EL (cell line): ENCODE data around the gene DAPL1.
A peak's percentile ranks its signal among the peaks of the same experiment; 100 is the strongest.

Source experiments
- DNase-seq: peaks from one replicate; pipeline ENCODE4 v3.0.0-alpha.2; 2016

DAPL1 gene

GRCh38 chr2:158778243-158778642 lies 16.9 kb upstream of the DAPL1 start:
- no peak for DNase-seq

GRCh38 chr2:158779621-158780020 lies 15.5 kb upstream of the DAPL1 start:
- DNase-seq: no peak

- peak; percentile 52 for DNase-seq
These were observed 13.7 kb upstream of the DAPL1 start for GRCh38 chr2:158781353-158781961.

DNA sequence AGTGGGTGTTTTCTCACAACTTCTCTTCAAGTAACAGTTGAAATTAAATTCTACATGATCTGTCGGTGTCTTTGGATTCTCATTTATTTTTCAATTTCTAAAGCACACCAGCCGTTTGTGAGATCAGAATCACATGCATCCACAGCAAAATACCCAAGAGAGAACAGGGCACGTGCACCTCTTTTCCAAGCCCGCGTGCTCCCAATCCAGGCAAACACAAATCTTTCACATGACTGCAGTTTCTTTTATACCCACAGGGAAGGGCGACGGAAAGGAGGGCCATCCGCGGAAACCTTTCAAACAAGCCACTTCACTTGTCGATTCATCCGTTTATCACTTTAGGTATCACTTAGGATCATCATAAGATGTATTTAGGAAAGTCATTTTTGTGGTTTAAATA lies 13.0 kb upstream of the DAPL1 start:
- no peak for DNase-seq

DNA sequence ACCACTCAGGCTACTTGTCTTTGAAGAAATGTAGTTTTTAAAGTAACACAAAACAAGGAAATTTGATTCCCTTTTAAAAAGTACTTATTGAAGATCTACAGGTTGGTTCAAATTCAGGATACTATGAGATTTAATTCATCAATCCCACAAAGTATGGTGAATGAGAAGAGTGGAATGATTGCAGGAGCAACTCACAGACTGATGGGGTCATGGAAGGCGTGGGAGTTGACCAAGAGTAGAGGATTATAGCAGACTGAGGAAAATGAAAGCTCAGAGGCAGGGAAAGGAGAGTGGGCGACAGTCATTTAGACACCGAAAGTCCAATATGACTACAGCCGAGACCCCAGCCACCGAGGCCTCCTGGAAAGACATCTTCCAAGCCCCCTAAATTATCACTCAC lies 12.5 kb upstream of the DAPL1 start:
- DNase-seq: peak; percentile 47

DNA sequence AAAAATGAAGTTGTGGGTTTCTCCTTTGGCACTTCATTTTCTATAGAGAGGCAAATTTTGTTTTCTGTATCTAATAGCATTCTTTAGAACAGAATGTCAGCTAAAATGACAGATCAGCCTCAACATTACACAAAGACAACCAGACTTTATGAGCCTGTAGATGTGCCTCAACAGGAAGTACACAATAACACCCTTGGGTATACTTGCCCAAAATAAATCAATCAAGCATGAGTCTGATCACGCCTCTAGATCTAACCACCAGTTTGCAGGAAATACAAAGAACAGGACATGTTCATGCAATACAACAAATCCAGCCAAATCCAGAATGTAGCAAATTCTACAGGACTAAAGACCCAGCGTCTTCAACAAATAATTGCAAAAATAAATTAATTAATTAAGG lies 11.2 kb upstream of the DAPL1 start:
- no peak for DNase-seq

DNA sequence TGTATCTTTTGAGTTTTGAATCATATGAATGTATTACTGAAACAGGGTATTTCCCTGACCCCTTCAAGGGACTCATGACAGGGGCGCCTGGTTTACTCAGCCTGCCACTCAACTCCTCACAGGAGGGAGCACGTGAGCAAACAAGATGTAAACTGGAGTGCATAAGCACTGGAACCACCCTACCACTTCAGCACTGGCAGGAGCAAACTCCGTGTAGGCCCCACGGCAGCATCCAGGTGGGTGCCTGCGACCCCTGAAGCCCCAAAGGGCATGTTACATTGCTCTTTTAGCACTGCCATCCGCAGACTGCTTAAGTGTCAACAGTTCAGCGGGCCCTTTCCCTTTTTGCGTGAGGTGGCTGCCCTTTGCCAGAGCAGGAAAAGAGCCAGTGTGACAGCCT lies 8.2 kb upstream of the DAPL1 start:
- no peak for DNase-seq

DNA sequence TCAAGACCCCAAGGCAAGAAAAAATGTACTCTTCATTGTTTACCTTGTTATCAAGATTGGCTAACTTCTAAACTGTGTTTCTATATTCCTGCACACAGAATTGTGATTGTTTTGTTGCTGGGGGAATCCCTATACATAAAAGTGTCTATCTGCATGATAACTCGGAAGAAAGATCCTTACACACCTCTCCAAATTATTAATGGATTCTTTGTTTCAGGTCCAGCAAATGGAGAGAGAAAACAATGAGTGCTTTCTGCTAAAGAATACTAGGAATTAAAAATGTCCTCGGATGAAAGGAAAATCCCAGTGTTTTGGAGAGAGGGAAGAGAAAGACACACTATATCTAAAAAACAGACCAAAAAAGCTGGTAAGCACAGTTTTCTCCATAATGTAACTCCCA lies 6.2 kb upstream of the DAPL1 start:
- no peak for DNase-seq

- DNase-seq: no peak
These were observed 1.5 kb downstream of the DAPL1 start for GRCh38 chr2:158796652-158797051.

DNA sequence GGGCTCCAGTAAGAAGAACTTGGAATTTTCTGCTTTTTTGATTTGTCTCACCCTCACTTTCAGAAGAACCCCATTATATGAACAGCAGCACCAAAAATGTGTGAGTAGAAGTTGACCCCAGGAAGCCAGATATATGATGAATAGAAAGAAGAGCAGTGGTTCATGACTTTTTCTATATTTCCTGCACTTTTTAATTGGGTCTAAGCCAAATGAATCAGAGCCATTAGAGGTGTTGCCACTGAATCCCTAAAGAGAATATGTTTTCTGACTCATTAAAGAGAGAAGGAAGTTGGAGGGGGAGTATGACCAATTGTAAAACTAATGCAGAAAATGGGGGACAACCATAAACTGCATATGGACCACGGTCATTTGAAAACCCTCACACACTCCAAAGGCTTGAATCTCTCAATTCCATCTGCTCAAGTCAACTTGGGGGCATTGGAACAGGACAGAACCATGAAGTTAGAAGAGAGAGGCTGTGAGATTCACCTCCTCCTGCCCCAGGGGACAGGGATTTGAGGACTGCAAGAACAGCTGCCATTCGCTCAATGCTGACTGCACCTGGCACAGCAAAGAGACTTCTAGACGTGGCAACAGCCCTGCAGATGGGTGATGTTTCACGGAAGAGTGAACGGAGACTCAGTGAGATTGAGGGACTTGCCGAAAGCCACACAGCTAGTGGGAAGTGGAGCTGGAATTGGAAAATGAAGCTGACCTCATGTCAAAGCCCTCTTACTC lies 3.0 kb downstream of the DAPL1 start:
- peak; percentile 41 for DNase-seq

DNA sequence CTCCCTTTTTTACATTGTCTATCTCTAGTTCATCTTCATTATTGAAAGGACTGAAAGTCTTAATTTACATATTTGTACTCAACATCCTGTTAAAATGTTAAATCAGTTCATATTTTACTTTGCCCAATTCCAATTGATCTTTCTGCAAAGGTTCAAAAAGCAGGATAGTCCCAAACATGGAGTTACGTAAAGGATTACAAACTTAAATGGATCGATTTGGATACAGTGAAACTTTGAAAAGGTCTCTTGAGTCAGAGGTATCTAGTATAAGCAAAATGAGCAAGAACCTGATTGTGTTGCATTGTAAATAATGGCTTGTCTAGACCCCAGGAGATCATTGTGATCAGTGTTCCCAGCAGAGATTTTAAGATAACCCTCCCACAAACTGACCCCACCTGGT lies 4.1 kb downstream of the DAPL1 start:
- DNase-seq: no peak

DNA sequence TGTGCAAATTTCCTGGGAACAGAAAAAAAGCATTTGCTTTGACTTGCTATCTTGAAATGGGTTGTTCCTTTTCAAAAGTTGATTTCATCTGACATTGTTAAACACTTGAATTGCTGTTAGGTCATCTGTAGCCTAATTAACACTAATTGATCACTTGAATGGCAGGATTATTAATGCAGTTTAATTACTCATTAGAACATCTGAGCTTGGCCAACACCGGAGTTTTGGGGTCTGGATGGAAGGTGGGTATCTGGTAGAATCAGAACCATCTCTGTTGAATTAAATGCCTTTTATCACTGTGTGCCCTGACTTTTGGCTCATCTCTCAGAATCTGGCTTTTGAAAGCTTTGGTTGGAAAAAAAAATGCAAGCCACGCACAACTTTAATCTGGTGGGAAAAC lies 8.4 kb downstream of the DAPL1 start:
- DNase-seq: no peak

DNA sequence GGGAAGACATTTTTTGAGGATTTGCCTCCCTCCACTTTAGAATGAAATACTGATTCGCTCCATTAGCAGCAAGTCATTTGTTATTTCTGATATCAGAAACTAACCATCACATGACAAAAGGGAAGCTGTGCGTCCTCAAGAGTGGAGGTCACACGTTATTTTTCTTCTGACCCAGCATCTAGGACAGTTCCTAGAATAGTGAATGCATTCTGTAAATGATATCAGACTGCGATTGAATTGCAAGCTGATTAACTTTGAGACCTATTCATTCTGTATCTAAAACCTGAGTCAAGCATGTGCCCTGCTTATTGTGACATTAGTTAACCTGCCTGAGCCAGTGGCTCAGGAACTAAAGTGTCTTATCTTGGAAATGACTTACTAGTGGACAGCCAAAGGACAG lies 10.1 kb downstream of the DAPL1 start:
- no peak for DNase-seq

DNA sequence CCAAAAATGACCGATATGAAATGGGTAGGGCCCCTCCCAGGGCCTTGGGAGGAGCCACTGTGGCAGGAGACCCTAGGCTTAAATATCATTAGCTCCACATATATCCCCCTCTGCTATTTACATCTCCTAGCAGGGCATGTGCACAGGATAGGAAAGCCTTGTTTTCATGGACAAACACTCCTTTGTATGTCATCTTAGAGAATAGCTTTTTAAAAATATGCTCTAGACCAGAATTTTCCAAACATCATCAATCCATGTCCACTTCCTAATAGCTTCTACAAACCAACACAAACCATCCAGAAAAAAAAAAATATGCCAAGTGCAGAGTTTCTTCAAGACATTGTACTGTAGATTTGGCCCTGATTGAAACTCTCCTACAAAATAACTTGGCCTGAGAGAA lies 10.8 kb downstream of the DAPL1 start:
- no peak for DNase-seq

- no peak for DNase-seq
These were observed 11.8 kb downstream of the DAPL1 start for GRCh38 chr2:158806941-158807340.

DNA sequence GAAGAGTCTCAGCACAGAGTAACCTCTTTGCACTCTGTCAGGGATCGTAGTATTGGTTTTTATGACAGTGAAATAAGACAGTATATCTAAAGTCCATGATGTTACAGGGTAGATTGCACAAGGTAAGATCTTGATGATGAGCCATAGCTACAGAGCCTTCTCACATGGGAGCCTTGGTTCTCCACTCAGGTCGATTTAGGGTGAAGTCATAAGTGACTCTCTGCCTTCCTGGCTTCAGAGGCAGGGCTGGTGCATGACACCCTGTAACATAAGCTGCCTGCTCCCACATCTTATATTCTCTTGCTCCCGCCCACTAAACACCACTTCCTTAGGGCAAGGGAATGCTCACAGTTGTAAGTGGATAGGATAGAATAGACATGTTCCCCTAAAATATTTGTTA lies 13.3 kb downstream of the DAPL1 start:
- no peak for DNase-seq

DNA sequence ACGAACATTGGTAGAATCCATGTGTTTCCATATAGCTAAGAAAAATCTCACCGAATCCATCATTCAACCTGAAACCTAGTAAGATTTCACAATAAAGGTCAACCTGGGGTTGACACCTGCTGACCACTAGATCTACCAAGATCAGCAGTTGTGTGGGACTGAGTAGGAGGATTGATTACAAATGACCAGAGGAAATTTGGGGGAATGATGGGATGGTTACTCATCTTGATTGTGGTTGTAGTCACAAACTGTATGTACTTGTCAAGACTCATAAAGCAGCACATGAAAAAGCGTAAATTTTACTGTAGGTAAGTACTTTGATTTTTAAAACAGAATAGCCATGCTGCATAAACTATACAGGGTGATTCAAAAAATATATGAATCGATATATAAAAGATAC lies 14.7 kb downstream of the DAPL1 start:
- DNase-seq: no peak

GRCh38 chr2:158810731-158811460 lies 15.8 kb downstream of the DAPL1 start:
- no peak for DNase-seq

GRCh38 chr2:158815166-158815565 lies 20.0 kb downstream of the DAPL1 start:
- no peak for DNase-seq

GRCh38 chr2:158815658-158816057 lies 20.5 kb downstream of the DAPL1 start:
- DNase-seq: no peak

DNA sequence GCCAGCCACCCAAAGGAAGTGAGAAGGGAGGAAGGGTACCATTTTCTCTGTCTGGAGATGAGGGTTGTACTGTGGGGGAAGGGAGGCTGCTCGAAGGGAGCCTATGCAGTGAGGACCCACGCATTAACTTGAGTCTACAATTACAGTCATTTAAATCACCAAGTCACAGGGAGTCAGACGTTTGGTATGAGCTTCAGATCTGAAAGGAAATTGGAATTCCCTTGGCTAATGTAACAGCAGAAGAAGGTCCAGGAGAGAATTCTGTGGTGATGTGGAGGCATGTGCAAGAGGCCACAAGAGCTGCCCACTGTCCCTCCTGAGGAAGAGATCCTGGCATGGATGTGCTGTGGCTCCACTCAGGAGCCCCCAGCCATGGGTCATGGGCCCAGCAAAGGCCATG lies 22.5 kb downstream of the DAPL1 start:
- DNase-seq: peak; percentile 53

DNA sequence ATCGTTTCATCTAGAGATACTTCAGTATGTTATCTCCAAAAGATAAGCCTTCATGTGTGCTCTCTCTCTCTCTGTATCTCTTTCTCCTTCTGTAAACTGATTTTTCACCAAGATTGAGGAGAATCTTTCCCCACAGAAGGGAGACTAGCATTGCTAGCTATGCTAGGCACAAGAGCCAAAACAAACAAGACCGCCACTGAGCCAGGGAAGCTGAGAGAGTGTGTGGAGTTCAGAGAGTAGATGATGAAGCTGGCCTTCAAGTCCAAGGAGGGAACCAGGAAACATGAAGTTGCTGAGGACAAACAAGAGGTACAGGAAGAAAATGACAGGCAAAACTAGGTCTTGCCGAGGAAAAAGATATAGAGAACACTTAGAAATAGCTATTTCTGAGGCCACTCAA lies 23.4 kb downstream of the DAPL1 start:
- no peak for DNase-seq

- DNase-seq: no peak
These were observed 27.1 kb downstream of the DAPL1 start for GRCh38 chr2:158822193-158822592.

- no peak for DNase-seq
These were observed 28.5 kb downstream of the DAPL1 start for GRCh38 chr2:158823486-158824237.
